Stomach (tissue), 4 donors: Measurements from ENCODE around the gene CLASP2.

ENCODE experiments used
- CTCF ChIP-seq, 7 experiments: fragments of 450-650 bp in 4 of 7; fragments of 200-600 bp in 3 of 7; sonication (generic) in 3 of 7; IDR thresholded peaks; one replicate each; pipeline ENCODE4 v1.5.1; 2016 to 2019; ENCODE audit warnings: antibody characterized with exemption in 7 of 7, control low read depth in 2 of 7, mild to moderate bottlenecking in 1 of 7
- EP300 ChIP-seq: sonication (generic); formaldehyde crosslinking; IDR thresholded peaks from one replicate; pipeline ENCODE4 v1.6.1; 2017; ENCODE audit warnings: antibody characterized with exemption
- POLR2A ChIP-seq, 4 donors: fragments of 450-650 bp; IDR thresholded peaks; one replicate each; pipeline ENCODE4 v1.6.1; 2016; ENCODE audit warnings: antibody characterized with exemption in 4 of 4, control low read depth in 2 of 4, mild to moderate bottlenecking in 1 of 4, moderate library complexity in 1 of 4
- POLR2AphosphoS5 ChIP-seq, 3 donors: sonication (generic); formaldehyde crosslinking; IDR thresholded peaks; one replicate each; pipeline ENCODE4 v1.6.1; 2016; ENCODE audit warnings: antibody characterized with exemption in 3 of 3

DNA sequence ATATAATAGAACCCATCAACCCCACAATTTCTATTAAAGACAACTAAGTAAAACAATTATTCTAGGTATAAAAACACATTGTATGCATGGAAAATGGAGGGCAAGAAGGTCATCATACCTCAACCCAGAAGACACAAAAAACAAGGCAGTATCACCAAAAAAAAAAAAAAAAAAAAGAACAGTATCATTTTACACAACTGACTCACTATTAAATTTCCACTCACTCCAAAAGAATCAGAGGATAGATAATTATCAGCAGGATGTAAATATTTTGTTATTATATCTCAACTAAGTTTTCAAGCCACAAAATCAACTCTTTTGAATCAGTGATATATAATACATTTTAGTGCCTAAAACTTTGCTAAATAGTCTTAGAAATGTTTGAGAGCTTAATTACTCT, 55.0 kb downstream of the CLASP2 start:
- no peak for TF ChIP-seq POLR2A (IDR thresholded peaks at IDR 0.05)
- no peak for TF ChIP-seq CTCF (IDR thresholded peaks at IDR 0.05)
- TF ChIP-seq EP300, result no peak
- no peak for TF ChIP-seq POLR2AphosphoS5 (IDR thresholded peaks at IDR 0.05)
